T1000 (cell line): ENCODE measurements around the gene KLHDC4.
A peak's percentile ranks its signal among the peaks of the same experiment; 100 is the strongest.
"Not testable (repeated sequence)": the region's sequence is repeated elsewhere in the genome, so short reads cannot be mapped to it uniquely, and the experiment has no call there.

ENCODE experiments used
- DNase-seq: peaks from one replicate; lab custom pipeline; 2025; ENCODE audit warnings: mixed read lengths; lab: John Stamatoyannopoulos, UW

KLHDC4 gene

GRCh38 chr16:87684106-87684677, 81.6 kb downstream of the KLHDC4 start:
- DNase-seq: no peak

GRCh38 chr16:87682852-87683399, 82.9 kb downstream of the KLHDC4 start:
- no peak for DNase-seq

- DNase-seq: no peak
Observed at GRCh38 chr16:87681981-87682570, 83.7 kb downstream of the KLHDC4 start.

GRCh38 chr16:87681051-87681602, 84.7 kb downstream of the KLHDC4 start:
- not testable (repeated sequence) for DNase-seq

GRCh38 chr16:87680272-87680644, 85.5 kb downstream of the KLHDC4 start:
- no peak for DNase-seq

GRCh38 chr16:87679593-87680271, 86.1 kb downstream of the KLHDC4 start:
- no peak for DNase-seq

GRCh38 chr16:87678618-87679017, 87.2 kb downstream of the KLHDC4 start:
- no peak for DNase-seq

GRCh38 chr16:87677830-87678229, 88.0 kb downstream of the KLHDC4 start:
- no peak for DNase-seq

GRCh38 chr16:87675111-87675719, 90.6 kb downstream of the KLHDC4 start:
- no peak for DNase-seq

GRCh38 chr16:87674419-87674818, 91.4 kb downstream of the KLHDC4 start:
- DNase-seq: no peak

GRCh38 chr16:87671715-87672270, 94.0 kb downstream of the KLHDC4 start:
- no peak for DNase-seq

- no peak for DNase-seq
Observed at GRCh38 chr16:87671221-87671620, 94.6 kb downstream of the KLHDC4 start.

- DNase-seq: no peak
Observed at GRCh38 chr16:87669672-87670071, 96.1 kb downstream of the KLHDC4 start.

- no peak for DNase-seq
Observed at GRCh38 chr16:87667946-87668345, 97.8 kb downstream of the KLHDC4 start.

GRCh38 chr16:87667443-87667842, 98.3 kb downstream of the KLHDC4 start:
- DNase-seq: no peak

GRCh38 chr16:87666919-87667318, 98.9 kb downstream of the KLHDC4 start:
- no peak for DNase-seq

GRCh38 chr16:87665193-87665592, 100.6 kb downstream of the KLHDC4 start:
- no peak for DNase-seq

- no peak for DNase-seq
Observed at GRCh38 chr16:87664792-87665191, 101.0 kb downstream of the KLHDC4 start.

- no peak for DNase-seq
Observed at GRCh38 chr16:87662254-87663204, 103.3 kb downstream of the KLHDC4 start.

GRCh38 chr16:87661561-87661960, 104.2 kb downstream of the KLHDC4 start:
- peak; percentile 13 for DNase-seq
